Neural cell (in vitro differentiated cells): ENCODE data around the gene HOXB4. TPM values are rescaled to one million over a fixed set of nuclear protein-coding genes. Genes with fewer than 3 reads are reported as not detected.

Experiments used
- H2AFZ ChIP-seq: fragments of 200-600, 300-800 bp; sonication (generic), shearing (Covaris generic); 2 replicates; pipeline ENCODE4 v1.6.0; 2014; ENCODE audit warnings: low read depth, mild to moderate bottlenecking, antibody characterized with exemption, low read length, moderate library complexity
- H3F3A ChIP-seq: fragments of 200-600 bp; shearing (Covaris generic); 2 replicates; pipeline ENCODE4 v1.6.1; 2016; ENCODE audit warnings: mild to moderate bottlenecking, moderate library complexity, mixed read lengths, antibody characterized with exemption, low read length; ENCODE audit not compliant: insufficient read depth, poor library complexity, severe bottlenecking
- H3K27ac ChIP-seq: fragments of 200-600, 300-800 bp; sonication (generic), shearing (Covaris generic); 2 replicates; pipeline ENCODE4 v1.5.1; 2014; ENCODE audit warnings: mild to moderate bottlenecking, low read length, moderate library complexity
- H3K27me3 ChIP-seq: fragments of 300-800, 200-600 bp; sonication (generic), shearing (Covaris generic); 2 replicates; pipeline ENCODE4 v1.6.0; 2014; ENCODE audit warnings: mild to moderate bottlenecking, low read depth, low read length, moderate library complexity; ENCODE audit not compliant: insufficient read depth
- H3K36me3 ChIP-seq: fragments of 300-800, 200-600 bp; sonication (generic), shearing (Covaris generic); 2 replicates; pipeline ENCODE4 v1.5.1; 2014; ENCODE audit warnings: mild to moderate bottlenecking, antibody characterized with exemption, low read length, moderate library complexity; ENCODE audit not compliant: insufficient read depth
- H3K4me2 ChIP-seq: fragments of 300-800, 200-600 bp; sonication (generic), shearing (Covaris generic); 2 replicates; pipeline ENCODE4 v1.6.0; 2014; ENCODE audit warnings: mild to moderate bottlenecking, low read length
- H3K4me3 ChIP-seq: fragments of 300-800, 200-600 bp; sonication (generic), shearing (Covaris generic); 2 replicates; pipeline ENCODE4 v1.5.1; 2014; ENCODE audit warnings: mild to moderate bottlenecking, low read length, moderate library complexity
- H3K79me2 ChIP-seq: fragments of 200-600 bp; shearing (Covaris generic); replicated peaks from 2 replicates; pipeline ENCODE4 v1.6.0; 2014; ENCODE audit warnings: mild to moderate bottlenecking, low read length, moderate library complexity; ENCODE audit not compliant: insufficient read depth
- H3K9ac ChIP-seq: fragments of 300-800, 200-600 bp; sonication (generic), shearing (Covaris generic); 2 replicates; pipeline ENCODE4 v1.6.1; 2016; ENCODE audit warnings: mild to moderate bottlenecking, low read length, mixed read lengths
- H3K9me2 ChIP-seq: fragments of 200-600 bp; shearing (Covaris generic); 2 replicates; pipeline ENCODE4 v1.6.1; 2016; ENCODE audit warnings: mild to moderate bottlenecking, low read length, mixed read lengths; ENCODE audit not compliant: insufficient read depth
- H3K9me3 ChIP-seq: fragments of 200-600, 300-800 bp; sonication (generic), shearing (Covaris generic); 2 replicates; pipeline ENCODE4 v1.6.1; 2016; ENCODE audit warnings: mild to moderate bottlenecking, mixed run types, low read length, moderate library complexity, mixed read lengths
- H4K20me1 ChIP-seq: fragments of 200-600 bp; shearing (Covaris generic); 2 replicates; pipeline ENCODE4 v1.6.1; 2016; ENCODE audit warnings: mild to moderate bottlenecking, mixed run types; ENCODE audit not compliant: insufficient read depth
- CTCF ChIP-seq: fragments of 450-650 bp; IDR thresholded peaks from 2 replicates; pipeline ENCODE4 v1.5.1; 2014; ENCODE audit warnings: antibody characterized with exemption, mild to moderate bottlenecking, moderate library complexity; ENCODE audit not compliant: poor library complexity, severe bottlenecking
- EP300 ChIP-seq: fragments of 450-650 bp; conservative IDR thresholded peaks from 2 replicates; pipeline ENCODE4 v1.6.1; 2014; ENCODE audit warnings: antibody characterized with exemption, mild to moderate bottlenecking, moderate library complexity; ENCODE audit not compliant: poor library complexity, severe bottlenecking
- EZH2 ChIP-seq: fragments of 200-600, 300-800 bp; shearing (Covaris generic), sonication (generic); IDR thresholded peaks from 2 replicates; pipeline ENCODE4 v1.6.1; 2014; ENCODE audit warnings: antibody characterized with exemption, low read length, borderline replicate concordance, mild to moderate bottlenecking; ENCODE audit not compliant: insufficient read depth, poor library complexity, severe bottlenecking
- MXI1 ChIP-seq: fragments of 450-650 bp; conservative IDR thresholded peaks from 2 replicates; pipeline ENCODE4 v1.6.1; 2014; ENCODE audit warnings: antibody characterized with exemption, mild to moderate bottlenecking; ENCODE audit not compliant: poor library complexity, severe bottlenecking
- POLR2AphosphoS5 ChIP-seq: IDR thresholded peaks from 2 replicates; pipeline ENCODE4 v1.6.1; 2012
- RAD21 ChIP-seq: fragments of 450-650 bp; conservative IDR thresholded peaks from 2 replicates; pipeline ENCODE4 v1.6.1; 2014; ENCODE audit warnings: antibody characterized with exemption, mild to moderate bottlenecking, moderate library complexity
- SMC3 ChIP-seq: fragments of 450-650 bp; conservative IDR thresholded peaks from 2 replicates; pipeline ENCODE4 v1.6.1; 2014; ENCODE audit warnings: antibody characterized with exemption, mild to moderate bottlenecking, moderate library complexity; ENCODE audit not compliant: poor library complexity
- TAF1 ChIP-seq: IDR thresholded peaks from 2 replicates; pipeline ENCODE4 v1.6.1; 2012; ENCODE audit warnings: low read depth
- polyA plus RNA-seq: library from polyadenylated mRNA; depleted of rRNA; stranded (reverse); fragments of >200 nt; gene quantifications from 2 replicates; pipeline ENCODE4 v1.2.3, GENCODE V29; 2014
- TF ChIP-seq, protein P1 (sequence below): IDR thresholded peaks from 2 replicates; pipeline ENCODE4 v1.6.1; 2012; ENCODE audit warnings: borderline replicate concordance

HOXB4 gene
- polyA plus RNA-seq, 1 donor from 2014 or later: not detected

DNA sequence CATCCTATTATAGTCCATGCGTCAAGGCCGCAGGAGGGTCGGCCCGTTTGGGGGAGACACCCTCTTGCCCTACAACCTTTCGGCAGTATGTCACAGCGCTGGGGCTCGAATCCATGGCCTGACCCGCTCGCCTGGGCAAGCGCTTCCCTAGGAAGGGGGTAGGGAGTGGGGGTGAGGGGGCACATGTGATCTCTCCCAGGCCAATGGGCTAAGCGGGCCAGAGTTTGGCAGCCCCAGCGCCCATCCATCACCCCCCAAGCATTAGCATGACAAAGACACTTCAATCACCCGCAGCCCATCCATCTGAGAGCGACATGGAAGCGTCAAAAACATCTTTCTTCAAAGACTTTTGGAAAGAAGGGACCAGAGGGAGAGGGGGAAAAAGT, 47.3 kb downstream of the HOXB4 start, which contains the start of gene HOXB1:
Gene HOXB1, minus strand, starts transcription at position 125 of the 386 bp plus-strand sequence. Its CDS starts 107 bp downstream, at position 18.
- H3K9me2 ChIP-seq: no peaks in the 10 kb centered on the region
- no peaks in the 10 kb centered on the region for H3K36me3 ChIP-seq
- H2AFZ ChIP-seq: no peak within 1 kb of the TSS
- no peak within 1 kb of the TSS for H3K27ac ChIP-seq
- H3K79me2 ChIP-seq: no peaks in the 10 kb centered on the region
- H3F3A ChIP-seq: no peaks in the 10 kb centered on the region
- no peaks in the 10 kb centered on the region for H4K20me1 ChIP-seq
- no peak within 1 kb of the TSS for H3K4me2 ChIP-seq
- no peak within 1 kb of the TSS for H3K9ac ChIP-seq
- H3K9me3 ChIP-seq: no peaks in the 10 kb centered on the region
- H3K4me3 ChIP-seq: no peak within 1 kb of the TSS
- H3K27me3 ChIP-seq: peaks cover 89% of the 10 kb centered on the region
- TF ChIP-seq, protein P1, sequence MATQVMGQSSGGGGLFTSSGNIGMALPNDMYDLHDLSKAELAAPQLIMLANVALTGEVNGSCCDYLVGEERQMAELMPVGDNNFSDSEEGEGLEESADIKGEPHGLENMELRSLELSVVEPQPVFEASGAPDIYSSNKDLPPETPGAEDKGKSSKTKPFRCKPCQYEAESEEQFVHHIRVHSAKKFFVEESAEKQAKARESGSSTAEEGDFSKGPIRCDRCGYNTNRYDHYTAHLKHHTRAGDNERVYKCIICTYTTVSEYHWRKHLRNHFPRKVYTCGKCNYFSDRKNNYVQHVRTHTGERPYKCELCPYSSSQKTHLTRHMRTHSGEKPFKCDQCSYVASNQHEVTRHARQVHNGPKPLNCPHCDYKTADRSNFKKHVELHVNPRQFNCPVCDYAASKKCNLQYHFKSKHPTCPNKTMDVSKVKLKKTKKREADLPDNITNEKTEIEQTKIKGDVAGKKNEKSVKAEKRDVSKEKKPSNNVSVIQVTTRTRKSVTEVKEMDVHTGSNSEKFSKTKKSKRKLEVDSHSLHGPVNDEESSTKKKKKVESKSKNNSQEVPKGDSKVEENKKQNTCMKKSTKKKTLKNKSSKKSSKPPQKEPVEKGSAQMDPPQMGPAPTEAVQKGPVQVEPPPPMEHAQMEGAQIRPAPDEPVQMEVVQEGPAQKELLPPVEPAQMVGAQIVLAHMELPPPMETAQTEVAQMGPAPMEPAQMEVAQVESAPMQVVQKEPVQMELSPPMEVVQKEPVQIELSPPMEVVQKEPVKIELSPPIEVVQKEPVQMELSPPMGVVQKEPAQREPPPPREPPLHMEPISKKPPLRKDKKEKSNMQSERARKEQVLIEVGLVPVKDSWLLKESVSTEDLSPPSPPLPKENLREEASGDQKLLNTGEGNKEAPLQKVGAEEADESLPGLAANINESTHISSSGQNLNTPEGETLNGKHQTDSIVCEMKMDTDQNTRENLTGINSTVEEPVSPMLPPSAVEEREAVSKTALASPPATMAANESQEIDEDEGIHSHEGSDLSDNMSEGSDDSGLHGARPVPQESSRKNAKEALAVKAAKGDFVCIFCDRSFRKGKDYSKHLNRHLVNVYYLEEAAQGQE: no peak
- TF ChIP-seq CTCF: no peak
- TF ChIP-seq MXI1: no peak
- TF ChIP-seq SMC3: no peak
- TF ChIP-seq RAD21: no peak
- TF ChIP-seq TAF1: no peak
- no peak for TF ChIP-seq EZH2
- no peak for TF ChIP-seq POLR2AphosphoS5
- TF ChIP-seq EP300: no peak

GRCh38 chr17:48530208-48530886, 47.8 kb downstream of the HOXB4 start:
- Histone ChIP-seq H3K4me2 (no peak overlapping the region), H3K9me3 (no peaks in the 10 kb centered on the region), H3K36me3 (no peaks in the 10 kb centered on the region), H3K4me3 (no peak overlapping the region), H3K27me3 (peaks cover 90% of the 10 kb centered on the region), H3K79me2 (no peaks in the 10 kb centered on the region), H3K27ac (no peak overlapping the region), H3K9me2 (no peaks in the 10 kb centered on the region), H4K20me1 (no peaks in the 10 kb centered on the region), H3K9ac (no peak overlapping the region), H2AFZ (no peak overlapping the region), H3F3A (no peaks in the 10 kb centered on the region)
- TF ChIP-seq RAD21 (no peak), POLR2AphosphoS5 (no peak), SMC3 (no peak), EP300 (no peak), MXI1 (no peak), TAF1 (no peak), CTCF (no peak), EZH2 (no peak)
- TF ChIP-seq, protein P1: no peak
